ENCODE results near the gene TP73.

TP73 gene

DNA sequence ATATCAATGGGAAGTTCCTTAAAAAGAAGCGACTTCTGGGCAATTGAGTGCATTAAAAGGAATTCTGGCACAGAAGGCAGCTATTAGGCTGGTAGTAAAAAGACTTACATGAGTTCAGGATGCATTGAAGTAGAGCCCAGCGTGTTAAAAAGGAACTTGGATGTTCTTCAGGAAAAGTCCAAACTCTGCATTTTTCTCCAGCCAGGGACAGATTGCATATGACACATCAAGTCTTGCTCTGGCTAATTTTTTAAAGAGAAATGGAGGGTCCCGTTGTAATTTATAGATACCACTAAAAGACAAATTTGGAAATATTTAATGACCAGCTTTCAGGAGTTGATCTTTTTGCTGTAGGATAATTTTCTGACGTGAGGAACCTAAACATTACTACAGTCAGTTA is 26.3 kb upstream of the TP73 start:
- intact Hi-C loops (cut with DNase I; ENCODE audit: low total_unique reads): no loop called here

DNA sequence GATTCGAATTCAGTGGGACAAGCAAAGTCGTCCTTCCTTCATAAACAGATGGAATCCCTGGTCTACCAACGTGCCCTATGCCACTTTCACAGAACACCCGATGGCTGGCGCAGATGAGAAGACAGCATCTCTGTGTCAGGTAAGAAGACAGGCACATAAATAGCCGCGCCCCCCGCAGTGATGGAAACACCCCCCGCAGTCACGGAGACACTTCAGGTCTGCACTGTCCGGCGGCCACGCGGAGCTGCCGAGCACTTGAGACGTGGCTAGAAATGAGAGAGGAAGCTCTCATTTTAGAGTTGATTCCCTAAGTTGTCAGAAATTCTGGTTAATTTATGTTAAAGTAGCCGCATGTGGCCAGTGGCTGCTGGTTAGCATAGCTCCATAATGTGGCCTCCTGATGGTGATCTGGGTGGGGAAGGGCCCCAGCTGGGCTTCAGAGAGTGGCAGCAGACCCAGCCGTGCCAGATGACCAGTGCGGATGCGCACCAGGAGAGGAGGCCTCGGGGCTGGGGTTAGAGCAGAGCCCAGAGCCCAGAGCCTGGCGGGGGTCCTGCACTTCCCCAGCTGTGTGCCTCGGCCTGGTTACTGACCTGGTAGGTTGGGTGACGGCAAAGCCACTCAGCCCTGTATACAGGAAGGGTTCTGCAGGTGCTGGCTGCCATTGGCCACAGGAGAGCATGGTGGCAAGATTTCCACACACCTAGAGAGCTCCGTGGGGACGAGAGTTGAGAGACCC is 24.6 kb upstream of the TP73 start:
- peaks cover 0 to 28% (median 21%) of the 10 kb centered on the region in 4 donors for H3K4me1 ChIP-seq
- TF ChIP-seq, protein P1, sequence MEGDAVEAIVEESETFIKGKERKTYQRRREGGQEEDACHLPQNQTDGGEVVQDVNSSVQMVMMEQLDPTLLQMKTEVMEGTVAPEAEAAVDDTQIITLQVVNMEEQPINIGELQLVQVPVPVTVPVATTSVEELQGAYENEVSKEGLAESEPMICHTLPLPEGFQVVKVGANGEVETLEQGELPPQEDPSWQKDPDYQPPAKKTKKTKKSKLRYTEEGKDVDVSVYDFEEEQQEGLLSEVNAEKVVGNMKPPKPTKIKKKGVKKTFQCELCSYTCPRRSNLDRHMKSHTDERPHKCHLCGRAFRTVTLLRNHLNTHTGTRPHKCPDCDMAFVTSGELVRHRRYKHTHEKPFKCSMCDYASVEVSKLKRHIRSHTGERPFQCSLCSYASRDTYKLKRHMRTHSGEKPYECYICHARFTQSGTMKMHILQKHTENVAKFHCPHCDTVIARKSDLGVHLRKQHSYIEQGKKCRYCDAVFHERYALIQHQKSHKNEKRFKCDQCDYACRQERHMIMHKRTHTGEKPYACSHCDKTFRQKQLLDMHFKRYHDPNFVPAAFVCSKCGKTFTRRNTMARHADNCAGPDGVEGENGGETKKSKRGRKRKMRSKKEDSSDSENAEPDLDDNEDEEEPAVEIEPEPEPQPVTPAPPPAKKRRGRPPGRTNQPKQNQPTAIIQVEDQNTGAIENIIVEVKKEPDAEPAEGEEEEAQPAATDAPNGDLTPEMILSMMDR (IDR thresholded peaks at IDR 0.05): no peak
- intact Hi-C loops (cut with DNase I; ENCODE audit: low total_unique reads): no loop called here
- no peak overlapping the region for H3K27ac ChIP-seq
- H3K9me3 ChIP-seq: no peaks in the 10 kb centered on the region
- no peak overlapping the region for H3K4me3 ChIP-seq
- no peak for DNase-seq
- no peaks in the 10 kb centered on the region for H3K27me3 ChIP-seq
- H3K36me3 ChIP-seq: peaks cover 50 to 57% (median 52%) of the 10 kb centered on the region in 3 donors

More for the DNA sequence above, 26.3 kb upstream of the TP73 start:
- H3K27me3 ChIP-seq: no peaks in the 10 kb centered on the region
- peak overlapping the region in 1 of 2 donors; percentile 97 for H3K4me3 ChIP-seq
- H3K4me1 ChIP-seq: peaks cover 0 to 31% (median 21%) of the 10 kb centered on the region in 4 donors
- no peak for DNase-seq
- peak overlapping the region; percentile 78 to 90 for H3K27ac ChIP-seq
- peaks cover 34 to 40% (median 35%) of the 10 kb centered on the region in 3 donors for H3K36me3 ChIP-seq
- TF ChIP-seq, protein P1 (IDR thresholded peaks at IDR 0.05): no peak
- H3K9me3 ChIP-seq: no peaks in the 10 kb centered on the region

- intact Hi-C loops (cut with DNase I; ENCODE audit: low total_unique reads): no loop called here
- peaks cover 51 to 65% (median 59%) of the 10 kb centered on the region in 3 donors for H3K36me3 ChIP-seq
- no peak for DNase-seq
- TF ChIP-seq, protein P1 (IDR thresholded peaks at IDR 0.05): no peak
- H3K4me3 ChIP-seq: no peak overlapping the region
- H3K27ac ChIP-seq: no peak overlapping the region
- H3K9me3 ChIP-seq: no peaks in the 10 kb centered on the region
- peaks cover 0 to 20% (median 15%) of the 10 kb centered on the region in 4 donors for H3K4me1 ChIP-seq
- H3K27me3 ChIP-seq: no peaks in the 10 kb centered on the region
These were observed 23.9 kb upstream of the TP73 start for GRCh38 chr1:3628445-3628844.

DNA sequence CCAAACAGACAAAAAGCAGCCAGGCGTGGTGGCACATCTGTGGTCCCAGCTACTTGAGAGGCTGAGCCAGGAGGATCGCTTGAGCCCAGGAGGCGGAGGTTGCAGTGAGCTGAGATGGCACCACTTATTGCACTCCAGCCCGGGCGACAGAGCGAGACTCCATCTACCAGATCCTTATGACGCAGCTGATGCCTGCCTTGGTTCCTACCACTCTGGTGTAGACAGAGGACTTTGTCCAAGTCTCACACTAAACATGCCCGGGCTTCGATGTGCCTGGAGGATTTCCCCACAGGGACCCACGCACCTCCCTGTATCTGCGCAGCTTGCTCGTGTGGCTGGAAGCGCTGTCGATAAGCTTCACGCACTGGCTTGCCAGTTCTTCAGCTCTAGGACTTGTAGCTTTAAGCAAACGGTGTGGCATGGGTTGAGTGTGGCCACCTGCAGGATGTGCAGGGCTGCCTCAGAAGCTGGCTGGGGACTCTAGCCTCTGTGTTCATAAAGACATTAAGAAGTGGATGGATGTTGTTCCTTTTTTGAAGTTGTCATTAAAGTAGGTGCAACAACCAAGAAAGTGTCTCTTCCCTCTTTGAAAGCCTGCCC is 22.7 kb upstream of the TP73 start:
- peaks cover 0 to 10% (median 8%) of the 10 kb centered on the region in 4 donors for H3K4me1 ChIP-seq
- H3K27me3 ChIP-seq: no peaks in the 10 kb centered on the region
- peaks cover 61 to 77% (median 71%) of the 10 kb centered on the region in 3 donors for H3K36me3 ChIP-seq
- H3K4me3 ChIP-seq: no peak overlapping the region
- no peak for DNase-seq
- no peak overlapping the region for H3K27ac ChIP-seq
- no peaks in the 10 kb centered on the region for H3K9me3 ChIP-seq
- TF ChIP-seq, protein P1 (IDR thresholded peaks at IDR 0.05): no peak
- intact Hi-C loops (cut with DNase I; ENCODE audit: low total_unique reads): no loop called here

- no peak for DNase-seq
- TF ChIP-seq, protein P1 (IDR thresholded peaks at IDR 0.05): no peak
- Histone ChIP-seq H3K4me3 (no peak overlapping the region), H3K27ac (no peak overlapping the region), H3K4me1 (peaks cover 0 to 10% (median 8%) of the 10 kb centered on the region in 4 donors), H3K27me3 (no peaks in the 10 kb centered on the region), H3K36me3 (peaks cover 66 to 82% (median 77%) of the 10 kb centered on the region in 3 donors), H3K9me3 (no peaks in the 10 kb centered on the region)
- intact Hi-C loops (cut with DNase I; ENCODE audit: low total_unique reads): no loop called here
These were observed 22.1 kb upstream of the TP73 start for GRCh38 chr1:3630161-3630611.
